Astrocyte of the cerebellum (primary cell): ENCODE measurements around the gene ZNF511.

ENCODE experiments used
- DNase-seq: peaks from one replicate; pipeline ENCODE4 v3.0.0-alpha.2; 2011; ENCODE audit warnings: low read depth
- H3K4me3 ChIP-seq: 2 replicates; pipeline ENCODE4 v1.5.1; 2011; ENCODE audit warnings: mild to moderate bottlenecking, low read depth, low read length, moderate library complexity
- in situ Hi-C: cut with HindIII; loops from 2 replicates; pipeline ENCODE4 v1.10.0; 2017; ENCODE audit warnings: low sequenced_read_pairs
- TF ChIP-seq, protein P1 (sequence below): IDR thresholded peaks from 2 replicates; pipeline ENCODE4 v1.5.1; 2012; ENCODE audit warnings: low read length, low read depth, moderate library complexity, mild to moderate bottlenecking; ENCODE audit errors: missing control alignments

Gene ZNF511

DNA sequence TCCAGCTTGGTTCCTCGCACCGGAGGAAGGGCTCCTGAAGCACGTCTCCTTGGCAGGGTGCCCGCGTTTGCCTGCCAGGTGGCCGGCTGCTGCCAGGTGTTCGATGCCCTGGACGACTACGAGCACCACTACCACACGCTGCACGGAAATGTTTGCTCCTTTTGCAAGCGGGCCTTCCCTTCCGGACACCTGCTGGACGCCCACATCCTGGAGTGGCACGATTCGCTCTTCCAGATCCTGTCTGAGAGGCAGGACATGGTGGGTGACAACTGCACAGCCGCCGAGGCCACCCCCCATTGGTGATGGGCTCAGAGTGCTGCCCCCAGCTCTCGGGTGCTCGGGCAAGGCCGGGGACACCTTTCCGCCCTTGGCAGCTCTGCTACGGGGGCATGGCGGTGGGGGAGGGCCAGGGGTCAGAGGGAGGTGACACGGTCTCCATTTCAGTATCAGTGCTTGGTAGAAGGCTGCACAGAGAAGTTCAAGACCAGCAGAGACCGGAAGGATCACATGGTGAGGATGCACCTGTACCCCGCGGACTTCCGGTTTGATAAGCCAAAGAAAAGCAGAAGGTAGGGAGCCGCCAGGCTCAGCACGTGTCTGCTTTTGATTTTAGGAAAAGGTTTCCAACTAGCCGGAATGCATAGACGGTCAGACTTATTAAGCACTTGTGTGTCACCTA lies 1.1 kb downstream of the ZNF511 start:
- in situ Hi-C loops: no loop called here
- no peak for DNase-seq
- H3K4me3 ChIP-seq: no peak overlapping the region
- TF ChIP-seq, protein P1, sequence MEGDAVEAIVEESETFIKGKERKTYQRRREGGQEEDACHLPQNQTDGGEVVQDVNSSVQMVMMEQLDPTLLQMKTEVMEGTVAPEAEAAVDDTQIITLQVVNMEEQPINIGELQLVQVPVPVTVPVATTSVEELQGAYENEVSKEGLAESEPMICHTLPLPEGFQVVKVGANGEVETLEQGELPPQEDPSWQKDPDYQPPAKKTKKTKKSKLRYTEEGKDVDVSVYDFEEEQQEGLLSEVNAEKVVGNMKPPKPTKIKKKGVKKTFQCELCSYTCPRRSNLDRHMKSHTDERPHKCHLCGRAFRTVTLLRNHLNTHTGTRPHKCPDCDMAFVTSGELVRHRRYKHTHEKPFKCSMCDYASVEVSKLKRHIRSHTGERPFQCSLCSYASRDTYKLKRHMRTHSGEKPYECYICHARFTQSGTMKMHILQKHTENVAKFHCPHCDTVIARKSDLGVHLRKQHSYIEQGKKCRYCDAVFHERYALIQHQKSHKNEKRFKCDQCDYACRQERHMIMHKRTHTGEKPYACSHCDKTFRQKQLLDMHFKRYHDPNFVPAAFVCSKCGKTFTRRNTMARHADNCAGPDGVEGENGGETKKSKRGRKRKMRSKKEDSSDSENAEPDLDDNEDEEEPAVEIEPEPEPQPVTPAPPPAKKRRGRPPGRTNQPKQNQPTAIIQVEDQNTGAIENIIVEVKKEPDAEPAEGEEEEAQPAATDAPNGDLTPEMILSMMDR: no peak

DNA sequence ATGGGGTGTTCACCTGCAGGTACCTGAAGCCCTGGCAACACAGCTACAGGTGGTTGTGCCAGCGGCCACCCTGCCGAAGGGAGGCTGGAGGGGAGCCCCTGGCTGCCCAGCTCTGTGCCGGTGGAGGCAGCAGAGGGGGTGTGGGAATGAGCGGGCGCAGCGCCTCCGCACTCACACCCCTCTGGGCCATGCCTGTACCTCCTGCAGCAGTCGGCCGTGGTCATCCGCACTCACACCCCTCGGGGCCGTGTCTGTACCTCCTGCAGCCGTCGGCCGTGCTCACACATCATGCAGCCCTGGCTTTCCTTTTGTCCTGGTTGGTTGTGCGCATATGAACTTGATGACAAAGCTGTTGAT lies 1.7 kb downstream of the ZNF511 start:
- TF ChIP-seq, protein P1: no peak
- in situ Hi-C loops: no loop called here
- DNase-seq: no peak
- no peak overlapping the region for H3K4me3 ChIP-seq

DNA sequence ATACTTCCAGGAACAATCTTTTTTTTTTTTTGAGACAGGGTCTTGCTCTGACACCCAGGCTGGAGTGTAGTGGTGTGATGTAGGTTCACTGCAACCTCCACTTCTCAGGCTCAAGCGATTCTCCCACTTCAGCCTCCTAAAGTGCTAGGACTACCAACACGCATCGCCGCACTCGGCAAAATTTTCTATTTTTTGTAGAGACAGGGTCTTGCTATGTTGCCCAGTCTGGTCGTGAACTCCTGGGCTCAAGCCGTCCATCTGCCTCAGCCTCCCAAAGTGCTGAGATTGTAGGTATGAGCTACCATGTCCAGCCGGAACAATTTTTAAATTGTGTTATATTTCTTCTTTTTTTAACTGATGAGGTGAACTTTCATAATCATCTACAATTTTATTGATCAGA lies 2.1 kb downstream of the ZNF511 start:
- no peak for DNase-seq
- TF ChIP-seq, protein P1: no peak
- in situ Hi-C loops: no loop called here
- no peak overlapping the region for H3K4me3 ChIP-seq

DNA sequence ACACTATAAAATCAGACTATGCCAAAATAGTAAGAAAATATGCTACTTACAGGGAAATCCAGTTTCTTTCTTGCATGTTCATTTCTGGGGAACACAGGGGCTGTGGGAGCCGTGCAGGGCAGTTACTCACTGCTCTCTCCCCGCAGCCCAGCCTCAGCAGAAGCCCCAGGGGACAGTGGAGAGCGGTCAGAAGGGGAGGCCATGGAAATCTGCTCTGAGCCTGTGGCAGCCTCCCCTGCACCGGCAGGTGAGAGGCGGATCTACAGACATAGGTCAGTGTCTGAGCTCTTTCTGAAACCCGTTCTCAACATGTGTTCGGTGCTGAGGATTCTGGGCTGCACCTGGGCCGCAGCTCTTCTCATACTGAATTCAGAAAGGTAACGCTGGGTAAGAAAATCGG lies 2.9 kb downstream of the ZNF511 start:
- H3K4me3 ChIP-seq: no peak overlapping the region
- TF ChIP-seq, protein P1: no peak
- DNase-seq: no peak
- in situ Hi-C loops: no loop called here

DNA sequence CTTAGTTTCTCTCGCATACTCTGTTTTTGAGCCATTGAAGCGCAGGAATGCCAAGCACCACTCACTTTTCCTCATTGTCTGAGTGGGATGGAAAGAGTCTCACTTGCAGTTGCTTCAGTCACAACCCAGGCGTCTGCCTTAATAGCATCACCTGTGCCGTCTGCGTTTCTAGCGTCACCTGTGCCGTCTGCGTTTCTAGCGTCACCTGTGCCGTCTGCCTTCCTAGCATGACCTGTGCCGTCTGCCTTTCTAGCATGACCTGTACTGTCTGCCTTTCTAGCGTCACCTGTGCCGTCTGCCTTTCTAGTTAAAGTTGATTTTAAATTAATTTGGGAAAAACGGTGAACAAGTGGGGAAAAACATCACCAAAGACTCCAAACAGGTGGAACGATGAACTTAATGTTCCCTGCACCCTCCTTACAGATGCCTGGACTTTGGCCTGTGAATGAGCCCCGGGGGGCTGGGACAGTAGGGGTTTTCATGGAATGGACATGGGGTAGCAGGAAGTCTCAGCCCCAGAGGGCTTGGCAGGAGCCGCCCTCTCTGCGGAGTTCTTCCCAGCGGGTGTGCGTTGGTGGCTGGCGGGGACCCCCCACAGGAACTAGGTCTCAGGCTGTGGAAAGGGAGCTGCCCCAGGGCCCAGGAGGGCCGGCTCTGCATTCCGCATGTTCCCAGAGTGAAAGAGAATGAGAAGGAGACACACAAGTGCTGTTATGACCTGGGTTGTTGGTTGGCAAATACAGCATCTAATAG lies 3.5 kb downstream of the ZNF511 start:
- in situ Hi-C loops: no loop called here
- H3K4me3 ChIP-seq: no peak overlapping the region
- no peak for DNase-seq
- TF ChIP-seq, protein P1: no peak

DNA sequence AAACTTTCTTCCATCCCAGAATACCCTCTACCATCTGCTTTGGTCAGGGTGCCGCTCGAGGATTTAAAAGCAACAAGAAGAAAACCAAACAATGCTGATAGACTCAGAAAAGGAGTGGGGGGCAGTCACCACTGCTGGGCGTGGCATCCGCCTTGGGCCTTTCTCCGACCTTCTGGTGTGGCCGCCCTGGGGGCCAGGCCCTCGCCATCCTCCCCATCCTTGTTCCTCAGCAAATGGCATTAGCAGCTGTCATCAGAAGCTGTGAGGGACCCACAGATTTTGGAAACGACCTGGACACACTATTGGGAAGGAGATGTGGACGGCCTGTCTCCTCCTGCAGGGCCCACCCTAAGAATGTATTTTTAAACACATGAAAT lies 4.0 kb downstream of the ZNF511 start:
- H3K4me3 ChIP-seq: no peak overlapping the region
- DNase-seq: no peak
- in situ Hi-C loops: no loop called here
- TF ChIP-seq, protein P1: no peak
